Measurements from ENCODE around the gene FGF5.

GRCh38 chr4:80307183-80307735, 40.8 kb downstream of the FGF5 start:
- TF ChIP-seq GATA3 (IDR thresholded peaks at IDR 0.05; ENCODE audit: low read depth, low read length) (no peak), GATA2 (IDR thresholded peaks at IDR 0.05; ENCODE audit: low read depth, low read length) (no peak)
